HepG2 (cell line): ENCODE data around the gene WSCD2. TPM values are rescaled to one million over a fixed set of nuclear protein-coding genes. Genes with fewer than 3 reads are reported as not detected.

Experiments
- ATAC-seq: fragments of 200-7000 bp; cut with Tn5 transposase; 3 replicates; pipeline ENCODE4 v1.9.1; 2020; ENCODE audit warnings: mild to moderate bottlenecking, moderate library complexity
- BruUV-seq: library from RNA; stranded (reverse); fragments of 400-500 nt; replicated peaks from 2 replicates; lab custom pipeline; 2021; lab: Mats Ljungman, UMichigan
- CTCF ChIA-PET: fragments of 300-600 bp; formaldehyde crosslinking; extraction: SDS; loops from one replicate; lab custom pipeline; 2021; ENCODE audit warnings: low total read pairs, inconsistent platforms, low intra/inter-chr PET ratio; lab: Yijun Ruan, JAX
- POLR2A ChIA-PET: fragments of 350-600 bp; sonication (Branson Sonifier 250); formaldehyde crosslinking; loops from one replicate; lab custom pipeline; 2020; ENCODE audit warnings: antibody characterized with exemption, inconsistent platforms; lab: Yijun Ruan, JAX
- DNase-seq: peaks from one replicate; pipeline ENCODE4 v3.0.0-alpha.2; 2015; ENCODE audit warnings: low spot score
- FAIRE-seq: peaks from 3 replicates; lab custom pipeline; 2011; peaks lifted over from hg19 to GRCh38; lab: Jason Lieb, UNC
- H2AFZ ChIP-seq: one replicate; pipeline ENCODE4 v1.6.1; 2011; ENCODE audit warnings: low read length, inconsistent platforms
- H3K27ac ChIP-seq: fragments of 300-600 bp; 3 replicates; pipeline ENCODE4 v1.8.0; 2011; ENCODE audit warnings: mixed run types, mild to moderate bottlenecking, mixed read lengths, low read length, inconsistent platforms; ENCODE audit not compliant: insufficient read depth; ENCODE audit errors: extremely low read length
- H3K27me3 ChIP-seq, 2 experiments: fragments of 200-600 bp in 1 of 2; 2 replicates in 1 of 2; 3 replicates in 1 of 2; pipeline versions ENCODE4 v1.6.0 to v1.8.0; 2011; ENCODE audit warnings: low read length in 2 of 2, mild to moderate bottlenecking in 2 of 2, moderate library complexity in 2 of 2, inconsistent platforms in 1 of 2; ENCODE audit not compliant: insufficient read depth in 2 of 2, control insufficient read depth in 1 of 2
- H3K36me3 ChIP-seq, 2 experiments: fragments of 200-600 bp in 1 of 2; replicated peaks in 1 of 2; 2 replicates in 1 of 2; 3 replicates in 1 of 2; pipeline versions ENCODE4 v1.5.1 to v1.8.0; 2011; ENCODE audit warnings: low read length in 2 of 2, inconsistent platforms in 1 of 2; ENCODE audit not compliant: insufficient read depth in 2 of 2, control insufficient read depth in 1 of 2
- H3K4me1 ChIP-seq: 2 replicates; pipeline ENCODE4 v1.5.1; 2012; ENCODE audit warnings: low read length, inconsistent platforms; ENCODE audit not compliant: insufficient read depth
- H3K4me2 ChIP-seq: 2 replicates; pipeline ENCODE4 v1.6.0; 2011; ENCODE audit warnings: low read depth, low read length, inconsistent platforms
- H3K4me3 ChIP-seq, 3 experiments: fragments of 200-600 bp in 1 of 3; sonication (generic), shearing (Covaris generic) in 1 of 3; replicated peaks in 1 of 3; 2 replicates each; pipeline ENCODE4 v1.5.1; 2011 to 2016; ENCODE audit warnings: low read length in 3 of 3, inconsistent platforms in 2 of 3, low read depth in 2 of 3, mild to moderate bottlenecking in 2 of 3, control low read depth in 1 of 3, mixed read lengths in 1 of 3; ENCODE audit not compliant: insufficient read depth in 1 of 3
- H3K79me2 ChIP-seq: one replicate; pipeline ENCODE4 v1.6.1; 2011; ENCODE audit warnings: low read length, inconsistent platforms; ENCODE audit not compliant: insufficient read depth
- H3K9ac ChIP-seq: 2 replicates; pipeline ENCODE4 v1.6.0; 2011; ENCODE audit warnings: mild to moderate bottlenecking, low read depth, low read length, inconsistent platforms; ENCODE audit not compliant: insufficient read depth
- H3K9me3 ChIP-seq: 2 replicates; pipeline ENCODE4 v1.5.1; 2012; ENCODE audit warnings: mild to moderate bottlenecking, low read length
- H4K20me1 ChIP-seq: 2 replicates; pipeline ENCODE4 v1.6.0; 2011; ENCODE audit warnings: inconsistent platforms, mild to moderate bottlenecking, low read length, moderate library complexity; ENCODE audit not compliant: insufficient read depth
- AFF4 ChIP-seq: sonication (generic); formaldehyde crosslinking; IDR thresholded peaks from 2 replicates; pipeline ENCODE4 v1.4.0; 2020; ENCODE audit warnings: missing genetic modification reagents
- BCL6 ChIP-seq: IDR thresholded peaks from 2 replicates; pipeline ENCODE4 v1.6.1; 2016; ENCODE audit warnings: missing genetic modification reagents, missing compliant biosample characterization
- DNMT1 ChIP-seq: sonication (generic); formaldehyde crosslinking; IDR thresholded peaks from 2 replicates; pipeline ENCODE4 v1.5.1; 2020; ENCODE audit warnings: mild to moderate bottlenecking, missing genetic modification reagents
- FOXJ3 ChIP-seq: sonication (generic); formaldehyde crosslinking; IDR thresholded peaks from 2 replicates; pipeline ENCODE4 v1.4.0; 2020; ENCODE audit warnings: missing genetic modification reagents, mild to moderate bottlenecking, borderline replicate concordance
- GTF3A ChIP-seq: sonication (generic); formaldehyde crosslinking; conservative IDR thresholded peaks from 2 replicates; pipeline ENCODE4 v1.4.0; 2020; ENCODE audit warnings: mild to moderate bottlenecking, missing genetic modification reagents
- KDM1A ChIP-seq: IDR thresholded peaks from 2 replicates; pipeline ENCODE4 v1.6.1; 2016; ENCODE audit warnings: missing compliant biosample characterization
- KDM4B ChIP-seq: sonication (generic); formaldehyde crosslinking; IDR thresholded peaks from 2 replicates; pipeline ENCODE4 v1.4.0; 2020; ENCODE audit warnings: missing genetic modification reagents
- USF2 ChIP-seq, 2 experiments: sonication (generic) in 1 of 2; formaldehyde crosslinking in 1 of 2; IDR thresholded peaks; 2 replicates each; pipeline versions ENCODE4 v1.5.1 to v1.6.1; 2011 to 2020; ENCODE audit warnings: borderline replicate concordance in 1 of 2, low read depth in 1 of 2, low read length in 1 of 2, mild to moderate bottlenecking in 1 of 2, missing genetic modification reagents in 1 of 2, moderate library complexity in 1 of 2
- ZBTB3 ChIP-seq: sonication (generic); formaldehyde crosslinking; IDR thresholded peaks from 2 replicates; pipeline ENCODE4 v1.4.0; 2020; ENCODE audit warnings: low read depth, mild to moderate bottlenecking, moderate library complexity, missing genetic modification reagents, borderline replicate concordance
- ZMYM4 ChIP-seq: sonication (generic); formaldehyde crosslinking; IDR thresholded peaks from 2 replicates; pipeline ENCODE4 v1.8.1; 2023; ENCODE audit warnings: mild to moderate bottlenecking, missing genetic modification reagents
- ZNF160 ChIP-seq: sonication (generic); formaldehyde crosslinking; IDR thresholded peaks from 2 replicates; pipeline ENCODE4 v1.8.0; 2022; ENCODE audit warnings: mild to moderate bottlenecking, inconsistent platforms, missing genetic modification reagents
- ZNF547 ChIP-seq: sonication (generic); formaldehyde crosslinking; IDR thresholded peaks from 2 replicates; pipeline ENCODE4 v1.5.1; 2020; ENCODE audit warnings: mild to moderate bottlenecking, missing genetic modification reagents
- ZNF879 ChIP-seq: sonication (generic); formaldehyde crosslinking; IDR thresholded peaks from 2 replicates; pipeline ENCODE4 v1.8.1; 2023; ENCODE audit warnings: missing genetic modification reagents
- WGBS: methylation state at CpG from one replicate; pipeline ENCODE4 v1.1.6; 2017; ENCODE audit warnings: low lambda C conversion rate; 5-methylcytosine and 5-hydroxymethylcytosine counted together
- in situ Hi-C: cut with HindIII; loops from 2 replicates; pipeline ENCODE4 v1.10.0; 2017; ENCODE audit warnings: low pct_unique_long_range_greater_than_20kb; ENCODE audit not compliant: extremely low pct_ligation_motif_present
- intact Hi-C: fragments of 100-400 bp; cut with micrococcal nuclease; formaldehyde crosslinking; loops from one replicate; pipeline ENCODE4 v1.10.0; 2022; ENCODE audit not compliant: unreplicated experiment
- polyA plus RNA-seq, 8 experiments: library from polyadenylated mRNA; depleted of rRNA in 3 of 8; stranded (reverse) in 7 of 8; unstranded in 1 of 8; fragments of >200 nt; fragmentation: Illumina TruSeq in 4 of 8; extraction: Trizol in 4 of 8; gene quantifications; 2 replicates each; pipeline versions ENCODE4 v1.2.1 to v1.2.3, GENCODE V29; 2011 to 2016; ENCODE audit warnings: low read depth in 4 of 8, missing spikeins in 1 of 8, mixed read lengths in 1 of 8; ENCODE audit not compliant: insufficient read depth in 1 of 8
- total RNA-seq, 5 experiments: library from RNA; depleted of rRNA; stranded (reverse); fragments of >200 nt; fragmentation: Illumina TruSeq; extraction: Trizol; gene quantifications; 2 replicates each; pipeline ENCODE4 v1.2.3, GENCODE V29; 2016; ENCODE audit warnings: low read depth in 1 of 5
- TF ChIP-seq, protein P1 (sequence below): sonication (generic); formaldehyde crosslinking; IDR thresholded peaks from 2 replicates; pipeline ENCODE4 v1.5.1; 2020; ENCODE audit warnings: mild to moderate bottlenecking, missing genetic modification reagents, moderate library complexity

WSCD2 gene
- total and polyA plus RNA-seq, 2 of the 13 experiments (the other 11 are each of a cell fraction or from before 2014, with no cell fraction given): not detected

DNA sequence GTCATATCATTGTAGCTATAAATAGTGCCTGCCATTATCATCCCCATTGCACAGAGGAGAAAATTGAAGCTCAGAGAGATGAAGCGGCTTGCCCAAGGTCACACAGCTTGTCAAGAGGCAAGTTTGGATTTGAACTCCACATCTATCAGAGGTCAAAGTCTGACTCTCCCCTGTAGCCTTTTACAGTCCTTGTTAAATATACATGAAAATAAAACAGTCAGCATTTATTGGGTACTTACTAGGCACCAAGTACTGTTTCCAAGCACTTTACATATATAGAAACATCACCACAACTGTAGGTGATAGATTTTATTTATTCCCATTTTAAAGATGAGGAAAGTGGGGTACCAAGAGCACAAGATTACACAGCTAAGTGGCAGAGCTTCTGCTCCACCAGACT, 67.2 kb downstream of the WSCD2 start (continued):
- no peak for TF ChIP-seq AFF4 (CRISPR knock-in tag)

GRCh38 chr12:108196921-108197320, 67.8 kb downstream of the WSCD2 start:
- POLR2A ChIA-PET: no interaction called here
- WGBS: 4% methylated on average over 2 of the region's 2 CpGs
- intact Hi-C loops: no loop called here
- Histone ChIP-seq H3K27me3 (no peaks in the 10 kb centered on the region), H4K20me1 (no peaks in the 10 kb centered on the region), H3K9me3 (no peaks in the 10 kb centered on the region), H3K36me3 (no peaks in the 10 kb centered on the region), H2AFZ (no peak overlapping the region), H3K79me2 (no peaks in the 10 kb centered on the region), H3K4me3 (no peak overlapping the region), H3K9ac (no peak overlapping the region), H3K4me2 (no peak overlapping the region), H3K4me1 (no peaks in the 10 kb centered on the region), H3K27ac (no peak overlapping the region)
- FAIRE-seq (no peak), DNase-seq (no peak), ATAC-seq (no peak)
- in situ Hi-C loops: loop anchor here (25.0 kb wide), 1 partner anchor 210 kb away; no protein-coding TSS in a partner anchor
- CTCF ChIA-PET: no interaction called here
- BruUV-seq: no TSS peak
- TF ChIP-seq DNMT1 (CRISPR knock-in tag): no peak
- TF ChIP-seq GTF3A (CRISPR knock-in tag): no peak
- TF ChIP-seq KDM1A (CRISPR knock-in tag): no peak
- no peak for TF ChIP-seq ZNF160 (CRISPR knock-in tag)
- TF ChIP-seq, protein P1, sequence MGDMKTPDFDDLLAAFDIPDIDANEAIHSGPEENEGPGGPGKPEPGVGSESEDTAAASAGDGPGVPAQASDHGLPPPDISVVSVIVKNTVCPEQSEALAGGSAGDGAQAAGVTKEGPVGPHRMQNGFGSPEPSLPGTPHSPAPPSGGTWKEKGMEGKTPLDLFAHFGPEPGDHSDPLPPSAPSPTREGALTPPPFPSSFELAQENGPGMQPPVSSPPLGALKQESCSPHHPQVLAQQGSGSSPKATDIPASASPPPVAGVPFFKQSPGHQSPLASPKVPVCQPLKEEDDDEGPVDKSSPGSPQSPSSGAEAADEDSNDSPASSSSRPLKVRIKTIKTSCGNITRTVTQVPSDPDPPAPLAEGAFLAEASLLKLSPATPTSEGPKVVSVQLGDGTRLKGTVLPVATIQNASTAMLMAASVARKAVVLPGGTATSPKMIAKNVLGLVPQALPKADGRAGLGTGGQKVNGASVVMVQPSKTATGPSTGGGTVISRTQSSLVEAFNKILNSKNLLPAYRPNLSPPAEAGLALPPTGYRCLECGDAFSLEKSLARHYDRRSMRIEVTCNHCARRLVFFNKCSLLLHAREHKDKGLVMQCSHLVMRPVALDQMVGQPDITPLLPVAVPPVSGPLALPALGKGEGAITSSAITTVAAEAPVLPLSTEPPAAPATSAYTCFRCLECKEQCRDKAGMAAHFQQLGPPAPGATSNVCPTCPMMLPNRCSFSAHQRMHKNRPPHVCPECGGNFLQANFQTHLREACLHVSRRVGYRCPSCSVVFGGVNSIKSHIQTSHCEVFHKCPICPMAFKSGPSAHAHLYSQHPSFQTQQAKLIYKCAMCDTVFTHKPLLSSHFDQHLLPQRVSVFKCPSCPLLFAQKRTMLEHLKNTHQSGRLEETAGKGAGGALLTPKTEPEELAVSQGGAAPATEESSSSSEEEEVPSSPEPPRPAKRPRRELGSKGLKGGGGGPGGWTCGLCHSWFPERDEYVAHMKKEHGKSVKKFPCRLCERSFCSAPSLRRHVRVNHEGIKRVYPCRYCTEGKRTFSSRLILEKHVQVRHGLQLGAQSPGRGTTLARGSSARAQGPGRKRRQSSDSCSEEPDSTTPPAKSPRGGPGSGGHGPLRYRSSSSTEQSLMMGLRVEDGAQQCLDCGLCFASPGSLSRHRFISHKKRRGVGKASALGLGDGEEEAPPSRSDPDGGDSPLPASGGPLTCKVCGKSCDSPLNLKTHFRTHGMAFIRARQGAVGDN (CRISPR knock-in tag): no peak
- TF ChIP-seq ZBTB3 (CRISPR knock-in tag): no peak
- TF ChIP-seq USF2 (IDR thresholded peaks at IDR 0.05; ENCODE audit: low read depth, low read length): no peak
- no peak for TF ChIP-seq USF2 (CRISPR knock-in tag; IDR thresholded peaks at IDR 0.05; ENCODE audit: borderline replicate concordance)
- no peak for TF ChIP-seq ZNF879 (CRISPR knock-in tag)
- TF ChIP-seq ZNF547: no peak
- no peak for TF ChIP-seq FOXJ3 (CRISPR knock-in tag)
- TF ChIP-seq ZMYM4 (CRISPR knock-in tag): no peak
- TF ChIP-seq KDM4B (CRISPR knock-in tag): no peak
- no peak for TF ChIP-seq BCL6 (CRISPR knock-in tag)
